ENCODE data around the gene TOM1L2. TPM values are rescaled to one million over a fixed set of nuclear protein-coding genes. Genes with fewer than 3 reads are reported as not detected.

The TOM1L2 gene
- total RNA-seq, 1 donor from 2014 or later, result 18.3 TPM

DNA sequence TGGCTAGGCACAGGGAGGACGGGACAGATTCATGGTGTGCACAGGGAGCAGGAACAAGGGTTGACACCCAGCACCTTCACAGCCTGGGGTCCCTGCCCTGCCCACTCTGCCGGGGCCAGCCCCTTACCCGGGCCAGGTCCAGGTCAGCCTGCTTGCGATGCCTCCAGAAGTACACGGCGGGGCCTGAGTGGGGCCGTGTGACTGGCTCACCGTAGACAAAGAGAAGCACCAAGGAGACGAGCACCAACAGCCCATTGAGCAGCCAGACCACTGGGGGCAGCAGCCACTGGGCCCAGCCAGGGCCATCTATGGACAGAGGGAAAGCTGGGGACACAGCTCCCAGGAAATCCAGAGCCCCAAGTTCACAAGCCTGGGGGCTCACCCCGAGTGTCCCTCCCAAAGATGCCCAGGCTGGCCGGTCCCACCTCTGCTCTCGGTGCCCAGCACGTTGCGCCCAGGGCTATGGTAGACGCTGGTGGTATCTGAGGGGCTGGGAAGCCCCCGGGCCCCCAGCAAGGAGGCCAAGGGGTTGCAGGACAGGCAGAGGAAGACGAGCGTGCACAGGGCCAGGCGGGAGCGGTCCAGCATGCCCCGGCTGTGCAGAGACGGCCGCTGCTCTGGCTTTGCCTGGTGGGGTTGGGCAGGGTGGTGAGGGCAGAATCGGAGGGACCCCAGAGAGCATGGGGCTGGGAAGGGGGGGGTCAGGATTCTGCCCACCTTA is 155.2 kb downstream of the TOM1L2 start:
- no peak overlapping the region for H3K4me3 Mint-ChIP-seq
- no peaks in the 10 kb centered on the region for H3K9me3 Mint-ChIP-seq
- no peak for ATAC-seq (ENCODE audit: low read depth)
- ChIA-PET CTCF (interaction anchor here (6.0 kb wide), 1 partner anchor 42 kb away, joined by 76 read pairs; no protein-coding TSS in a partner anchor), POLR2A (no interaction called here)
- no peak for DNase-seq
- no peak overlapping the region for H3K27ac Mint-ChIP-seq
- TF ChIP-seq, protein P1, sequence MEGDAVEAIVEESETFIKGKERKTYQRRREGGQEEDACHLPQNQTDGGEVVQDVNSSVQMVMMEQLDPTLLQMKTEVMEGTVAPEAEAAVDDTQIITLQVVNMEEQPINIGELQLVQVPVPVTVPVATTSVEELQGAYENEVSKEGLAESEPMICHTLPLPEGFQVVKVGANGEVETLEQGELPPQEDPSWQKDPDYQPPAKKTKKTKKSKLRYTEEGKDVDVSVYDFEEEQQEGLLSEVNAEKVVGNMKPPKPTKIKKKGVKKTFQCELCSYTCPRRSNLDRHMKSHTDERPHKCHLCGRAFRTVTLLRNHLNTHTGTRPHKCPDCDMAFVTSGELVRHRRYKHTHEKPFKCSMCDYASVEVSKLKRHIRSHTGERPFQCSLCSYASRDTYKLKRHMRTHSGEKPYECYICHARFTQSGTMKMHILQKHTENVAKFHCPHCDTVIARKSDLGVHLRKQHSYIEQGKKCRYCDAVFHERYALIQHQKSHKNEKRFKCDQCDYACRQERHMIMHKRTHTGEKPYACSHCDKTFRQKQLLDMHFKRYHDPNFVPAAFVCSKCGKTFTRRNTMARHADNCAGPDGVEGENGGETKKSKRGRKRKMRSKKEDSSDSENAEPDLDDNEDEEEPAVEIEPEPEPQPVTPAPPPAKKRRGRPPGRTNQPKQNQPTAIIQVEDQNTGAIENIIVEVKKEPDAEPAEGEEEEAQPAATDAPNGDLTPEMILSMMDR (IDR thresholded peaks at IDR 0.05), result no peak
- intact Hi-C loops (cut with micrococcal nuclease), result no loop called here
- peaks cover 19% of the 10 kb centered on the region for H3K4me1 Mint-ChIP-seq
- H3K36me3 Mint-ChIP-seq (ENCODE audit: low read depth), result peaks cover 54% of the 10 kb centered on the region
- no peaks in the 10 kb centered on the region for H3K27me3 Mint-ChIP-seq

DNA sequence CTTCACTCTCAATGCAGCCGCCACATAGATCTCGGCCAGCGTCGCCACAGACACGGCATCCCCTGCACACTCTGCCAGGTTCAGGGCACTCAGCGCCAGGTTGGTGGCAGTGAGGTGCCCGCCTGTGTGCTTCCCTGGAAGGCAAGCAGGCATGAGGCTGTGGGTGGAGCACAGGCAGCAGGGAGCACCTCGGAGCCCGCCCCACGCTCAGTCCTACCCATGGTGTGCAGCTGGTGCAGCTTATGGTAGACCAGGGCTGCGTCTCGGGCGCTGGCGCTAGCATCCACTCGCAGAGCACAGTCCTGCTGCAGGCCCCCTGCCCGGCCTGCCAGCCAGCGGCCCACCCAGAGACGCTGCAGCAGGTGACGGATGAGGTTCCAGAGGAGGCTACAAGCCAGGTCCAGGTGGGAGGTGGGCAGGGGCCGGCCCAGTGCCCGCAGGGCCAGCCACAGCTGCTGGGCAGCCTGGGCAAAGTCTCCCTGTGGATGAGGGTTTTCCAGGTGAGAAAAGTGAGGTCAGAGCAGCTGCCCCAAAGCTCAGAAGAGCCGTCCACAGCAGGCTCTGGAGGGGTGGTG is 155.9 kb downstream of the TOM1L2 start:
- Mint-ChIP-seq H3K27ac (no peak overlapping the region), H3K4me1 (peaks cover 21% of the 10 kb centered on the region), H3K4me3 (no peak overlapping the region), H3K36me3 (ENCODE audit: low read depth) (peaks cover 57% of the 10 kb centered on the region), H3K9me3 (no peaks in the 10 kb centered on the region), H3K27me3 (no peaks in the 10 kb centered on the region)
- CTCF ChIA-PET, result interaction anchor here (1.6 to 6.0 kb wide), 2 partner anchors 29 to 43 kb away, joined by 3 to 76 read pairs; no protein-coding TSS in a partner anchor
- intact Hi-C loops (cut with micrococcal nuclease), result no loop called here
- TF ChIP-seq, protein P1 (IDR thresholded peaks at IDR 0.05), result no peak
- ATAC-seq (ENCODE audit: low read depth) (no peak), DNase-seq (no peak)
- POLR2A ChIA-PET, result interaction anchor here (0.7 to 2.5 kb wide), 2 partner anchors 13 to 21 kb away, joined by 3 to 9 read pairs; partner anchors contain the start of gene SREBF1

DNA sequence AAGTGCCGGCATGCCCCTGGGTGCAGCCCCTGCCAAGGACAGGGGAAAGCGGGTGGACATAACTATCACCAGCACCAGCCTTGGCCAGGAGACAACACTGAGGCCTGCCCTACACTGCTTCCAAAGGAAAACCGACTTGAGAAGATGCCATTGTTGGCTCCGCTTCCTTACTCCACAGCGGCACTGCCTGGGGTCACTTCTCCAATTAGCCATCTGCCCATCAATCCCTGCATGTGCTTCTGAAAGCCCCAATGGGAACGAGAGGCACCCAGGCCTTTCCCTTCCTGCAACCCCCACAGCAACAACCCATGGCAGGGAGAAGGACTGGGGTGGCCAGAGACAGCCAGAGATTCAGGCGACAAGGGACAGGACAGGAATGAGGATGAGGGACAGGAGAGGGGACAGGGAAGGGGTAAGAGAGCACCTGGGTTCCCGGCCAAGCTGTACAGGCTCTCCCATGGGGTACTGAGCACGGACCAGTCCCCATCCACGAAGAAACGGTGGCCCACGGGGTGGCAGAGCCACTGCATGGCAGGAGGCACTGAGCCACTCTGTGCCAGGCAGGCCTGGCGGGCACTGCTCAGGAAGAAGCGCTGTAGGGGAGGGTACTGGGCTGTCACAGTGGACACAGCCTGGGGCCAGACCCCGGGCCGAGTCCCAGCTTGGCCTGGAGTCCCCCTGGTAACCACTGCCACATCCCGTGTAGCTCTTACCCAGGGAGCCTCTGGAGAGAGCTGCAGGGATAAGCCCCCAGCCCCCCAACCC is 156.6 kb downstream of the TOM1L2 start:
- no peak for ATAC-seq (ENCODE audit: low read depth)
- Mint-ChIP-seq H3K36me3 (ENCODE audit: low read depth) (peaks cover 58% of the 10 kb centered on the region), H3K9me3 (no peaks in the 10 kb centered on the region), H3K4me3 (no peak overlapping the region), H3K4me1 (peaks cover 21% of the 10 kb centered on the region), H3K27me3 (no peaks in the 10 kb centered on the region), H3K27ac (no peak overlapping the region)
- no peak for DNase-seq
- POLR2A ChIA-PET, result interaction anchor here (0.7 to 2.5 kb wide), 3 partner anchors 13 to 40 kb away, joined by 3 to 9 read pairs (median 3); partner anchors contain the start of gene SREBF1
- TF ChIP-seq, protein P1 (IDR thresholded peaks at IDR 0.05), result no peak
- intact Hi-C loops (cut with micrococcal nuclease), result no loop called here
- CTCF ChIA-PET, result interaction anchor here (1.6 to 6.0 kb wide), 2 partner anchors 30 to 43 kb away, joined by 3 to 76 read pairs; no protein-coding TSS in a partner anchor

DNA sequence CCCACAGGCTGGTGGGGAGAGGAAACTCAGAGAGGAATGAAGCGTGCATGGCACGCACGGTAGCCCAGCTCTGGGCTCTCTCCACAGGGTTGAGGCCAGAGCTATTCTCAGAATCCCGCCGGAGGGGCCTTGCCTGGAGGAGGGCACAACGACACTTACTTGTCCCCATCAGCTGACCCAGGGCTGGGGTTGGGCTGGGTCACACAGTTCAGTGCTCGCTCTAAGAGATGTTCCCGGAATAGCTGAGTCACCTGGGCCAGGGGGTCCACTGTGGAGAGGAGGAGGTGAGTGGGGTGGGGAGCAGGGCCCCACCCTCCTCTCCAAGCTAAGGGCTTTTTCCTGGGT is 157.2 kb downstream of the TOM1L2 start:
- no peak overlapping the region for H3K4me3 Mint-ChIP-seq
- CTCF ChIA-PET, result interaction anchor here (1.6 to 6.0 kb wide), 2 partner anchors 31 to 44 kb away, joined by 3 to 76 read pairs; no protein-coding TSS in a partner anchor
- no peaks in the 10 kb centered on the region for H3K9me3 Mint-ChIP-seq
- no peak for DNase-seq
- ATAC-seq (ENCODE audit: low read depth), result no peak
- H3K27ac Mint-ChIP-seq, result no peak overlapping the region
- peaks cover 61% of the 10 kb centered on the region for H3K36me3 Mint-ChIP-seq (ENCODE audit: low read depth)
- intact Hi-C loops (cut with micrococcal nuclease), result no loop called here
- peaks cover 17% of the 10 kb centered on the region for H3K4me1 Mint-ChIP-seq
- POLR2A ChIA-PET, result interaction anchor here (0.9 to 2.5 kb wide), 2 partner anchors 22 to 41 kb away, joined by 3 to 9 read pairs; partner anchors contain the start of gene SREBF1
- no peaks in the 10 kb centered on the region for H3K27me3 Mint-ChIP-seq
- TF ChIP-seq, protein P1 (IDR thresholded peaks at IDR 0.05), result no peak

Measured in activated B cell treated with CpG ODN at 0.5 μM for 24 hours (primary cell).